ENCODE results near the gene POLR2I. TPM values are rescaled to one million over a fixed set of nuclear protein-coding genes. Genes with fewer than 3 reads are reported as not detected.

Gene POLR2I
- polyA plus RNA-seq: 100 to 1,000 TPM in 1 of 3 donors, 10 to 100 TPM in 2; 48.8 to 103 (median 51.8) TPM

DNA sequence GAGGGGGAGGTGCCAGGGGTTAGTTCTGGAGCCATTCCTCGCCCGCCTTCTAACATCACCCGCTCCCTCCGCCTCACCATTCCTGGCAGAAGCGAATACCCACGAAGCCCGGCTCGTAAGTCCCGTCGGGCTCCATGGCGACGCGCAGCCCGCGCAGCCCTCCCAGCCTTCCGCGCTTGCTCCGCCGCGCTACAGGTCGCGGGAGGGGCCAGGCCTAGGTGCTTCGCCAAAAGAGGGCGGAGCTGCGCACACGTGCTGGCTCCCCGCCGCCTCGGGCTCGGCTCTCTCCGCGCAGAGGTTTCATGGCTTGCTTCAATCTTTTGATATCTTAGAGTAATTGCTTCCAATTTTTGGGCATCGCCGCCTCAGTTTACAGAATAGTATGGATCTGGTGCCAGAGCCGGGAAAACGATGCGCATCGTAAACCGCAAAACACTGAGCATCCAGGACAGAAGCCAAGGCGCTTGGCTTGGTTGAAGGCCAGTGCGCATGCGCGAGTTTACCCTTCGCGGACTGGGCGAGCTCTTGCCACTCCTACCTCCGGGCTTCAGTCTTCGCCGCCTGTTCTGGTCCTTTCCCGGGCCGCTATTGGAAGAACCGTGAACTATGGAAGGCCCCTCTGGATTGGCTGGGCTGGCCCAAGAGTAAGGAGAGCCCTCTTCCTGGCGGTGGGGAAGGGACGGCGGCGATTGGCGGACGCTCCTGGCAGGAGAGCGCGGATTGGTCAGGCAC, at the start of gene POLR2I:
POLR2I (minus strand) TSS at position 155 of the 732 bp plus-strand sequence; CDS start at position 136, 19 bp downstream.
- 0% methylated on average over 60 of the region's 60 CpGs for WGBS, 3 donors
- H3K27ac ChIP-seq (ENCODE audit: low read depth, low read length): peak within 1 kb of the TSS; percentile 13

GRCh38 chr19:36163813-36164212, 49.1 kb upstream of the POLR2I start:
- 89 to 96% (median 95%) methylated on average over 12 of the region's 12 CpGs for WGBS, 3 donors
- no peak overlapping the region for H3K27ac ChIP-seq (ENCODE audit: low read depth, low read length)

DNA sequence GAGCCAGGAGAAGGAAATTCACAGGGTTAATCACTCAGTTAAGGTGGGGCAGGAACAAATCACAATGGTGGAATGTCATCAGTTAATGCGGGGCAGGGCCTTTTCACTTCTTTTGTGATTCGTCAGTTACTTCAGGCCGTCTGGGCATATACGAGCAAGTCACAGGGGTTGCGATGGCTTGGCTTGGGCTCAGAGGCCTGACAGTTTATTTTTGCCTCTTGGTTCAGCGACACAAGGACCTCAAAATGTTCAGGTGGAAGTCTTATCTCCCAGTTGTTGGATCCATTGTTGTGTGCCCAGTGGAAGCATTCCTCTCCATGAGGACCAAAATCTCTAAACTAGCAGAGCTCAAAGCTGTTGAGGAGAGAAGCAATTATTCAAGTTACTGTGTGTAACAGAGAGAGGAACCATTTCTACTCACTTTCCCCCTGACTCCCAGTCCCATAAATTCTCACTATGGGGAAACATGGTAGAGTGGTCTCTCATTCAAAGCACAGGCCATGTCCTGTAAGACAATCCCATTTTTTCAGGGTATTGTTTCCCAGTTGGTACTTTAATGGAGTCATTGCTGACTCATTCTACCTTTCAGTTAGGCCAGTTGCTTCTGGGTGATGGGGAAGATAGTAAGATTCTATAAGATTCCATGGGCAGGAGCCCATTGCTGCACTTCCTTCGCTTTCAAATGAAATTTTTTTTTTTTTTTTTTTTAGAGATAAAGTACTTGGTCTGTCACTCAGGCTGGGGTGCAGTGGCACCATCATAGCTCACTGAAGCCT, 46.3 kb upstream of the POLR2I start:
- H3K27ac ChIP-seq (ENCODE audit: low read depth, low read length): no peak overlapping the region

DNA sequence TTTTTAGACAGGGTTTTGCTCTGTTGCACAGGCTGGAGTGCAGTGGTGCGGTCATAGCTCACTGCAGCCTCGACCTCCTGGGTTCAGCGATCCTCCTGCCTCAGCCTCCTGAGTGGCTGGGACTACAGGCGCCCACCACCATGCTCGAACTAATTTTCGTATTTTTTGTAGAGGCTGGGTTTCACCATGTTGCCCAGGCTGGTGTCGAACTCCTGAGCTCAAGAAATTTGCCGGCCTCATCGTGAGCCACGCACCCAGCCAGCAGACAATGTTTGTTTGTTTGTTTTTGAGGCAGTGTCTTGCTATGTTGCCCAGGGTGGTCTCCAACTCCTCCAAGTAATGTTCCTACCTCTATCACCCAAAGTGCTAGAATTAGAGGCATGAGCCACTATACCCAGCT, 38.5 kb upstream of the POLR2I start:
- 91 to 95% (median 93%) methylated on average over 10 of the region's 10 CpGs for WGBS, 3 donors
- no peak overlapping the region for H3K27ac ChIP-seq (ENCODE audit: low read depth, low read length)

More for the DNA sequence above, 46.3 kb upstream of the POLR2I start:
- 90 to 95% (median 92%) methylated on average over 7 of the region's 7 CpGs for WGBS, 3 donors

- WGBS, 3 donors: 12 to 58% (median 23%) methylated on average over 40 of the region's 40 CpGs
- peak within 1 kb of the TSS; percentile 35 for H3K27ac ChIP-seq (ENCODE audit: low read depth, low read length)
These were observed 37.8 kb upstream of the POLR2I start, which contains the start of gene COX7A1 for GRCh38 chr19:36152352-36153091. TSS of gene COX7A1 (minus strand) at chr19:36152447. CDS start at chr19:36152407, 40 bp downstream.

- whole genome bisulfite sequencing, 3 donors: 28 to 60% (median 32%) methylated on average over 15 to 16 of the region's 16 CpGs
- peak overlapping the region; percentile 35 for H3K27ac ChIP-seq (ENCODE audit: low read depth, low read length)
These were observed 37.3 kb upstream of the POLR2I start for GRCh38 chr19:36152019-36152351.

GRCh38 chr19:36151144-36152018, 36.7 kb upstream of the POLR2I start:
- 48 to 65% (median 51%) methylated on average over 42 to 47 of the region's 47 CpGs for WGBS, 3 donors
- peak overlapping the region; percentile 35 for H3K27ac ChIP-seq (ENCODE audit: low read depth, low read length)

- H3K27ac ChIP-seq (ENCODE audit: low read depth, low read length): no peak overlapping the region
These were observed 35.9 kb upstream of the POLR2I start for GRCh38 chr19:36150586-36150985.

DNA sequence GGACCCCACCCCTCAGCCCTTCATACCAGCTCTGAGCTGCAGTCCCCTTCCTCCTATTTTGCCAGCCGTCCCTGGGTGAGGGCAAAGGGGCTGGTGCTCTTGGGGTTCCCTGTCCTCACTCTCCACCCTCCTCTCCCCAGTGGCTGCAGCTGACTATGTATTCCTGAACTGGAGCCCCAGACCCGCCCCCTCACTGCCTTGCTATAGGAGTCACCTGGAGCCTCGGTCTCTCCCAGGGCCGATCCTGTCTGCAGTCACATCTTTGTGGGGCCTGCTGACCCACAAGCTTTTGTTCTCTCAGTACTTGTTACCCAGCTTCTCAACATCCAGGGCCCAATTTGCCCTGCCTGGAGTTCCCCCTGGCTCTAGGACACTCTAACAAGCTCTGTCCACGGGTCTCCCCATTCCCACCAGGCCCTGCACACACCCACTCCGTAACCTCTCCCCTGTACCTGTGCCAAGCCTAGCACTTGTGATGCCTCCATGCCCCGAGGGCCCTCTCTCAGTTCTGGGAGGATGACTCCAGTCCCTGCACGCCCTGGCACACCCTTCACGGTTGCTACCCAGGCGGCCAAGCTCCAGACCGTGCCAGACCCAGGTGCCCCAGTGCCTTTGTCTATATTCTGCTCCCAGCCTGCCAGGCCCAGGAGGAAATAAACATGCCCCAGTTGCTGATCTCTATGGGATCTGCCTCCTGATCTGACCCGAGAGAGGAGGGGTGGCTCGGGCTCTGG, 35.2 kb upstream of the POLR2I start:
- H3K27ac ChIP-seq (ENCODE audit: low read depth, low read length): no peak overlapping the region
- WGBS, 3 donors: 83 to 85% (median 84%) methylated on average over 13 of the region's 13 CpGs

More at GRCh38 chr19:36150586-36150985, 35.9 kb upstream of the POLR2I start:
- 56 to 65% (median 59%) methylated on average over 5 of the region's 5 CpGs for WGBS, 3 donors

- 98 to 99% (median 98%) methylated on average over 6 of the region's 6 CpGs for WGBS, 3 donors
- no peak overlapping the region for H3K27ac ChIP-seq (ENCODE audit: low read depth, low read length)
These were observed 29.9 kb upstream of the POLR2I start for GRCh38 chr19:36144624-36145023.

GRCh38 chr19:36142496-36142895, 27.8 kb upstream of the POLR2I start:
- H3K27ac ChIP-seq (ENCODE audit: low read depth, low read length): no peak overlapping the region
- 76 to 88% (median 83%) methylated on average over 9 of the region's 9 CpGs for WGBS, 3 donors

DNA sequence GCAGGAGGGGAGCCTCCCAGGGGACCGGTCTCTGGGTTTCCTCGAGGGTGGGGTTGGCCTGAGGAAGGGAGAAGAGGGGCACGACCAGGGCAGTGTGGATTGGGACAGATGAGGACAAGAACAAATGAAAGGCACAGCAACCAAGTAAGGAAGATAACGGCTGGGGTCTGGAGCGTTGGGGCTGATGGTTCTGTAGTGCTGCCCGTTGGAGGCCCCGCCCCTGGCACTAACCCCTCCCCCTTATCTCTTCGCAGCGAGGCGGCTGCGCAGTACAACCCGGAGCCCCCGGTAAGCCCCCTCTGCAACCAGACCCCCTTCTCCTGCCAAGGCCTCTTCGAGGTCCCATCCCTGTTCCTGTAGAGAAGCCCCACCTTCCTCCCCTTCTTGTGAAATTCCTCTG, 27.4 kb upstream of the POLR2I start:
- no peak overlapping the region for H3K27ac ChIP-seq (ENCODE audit: low read depth, low read length)
- whole genome bisulfite sequencing, 3 donors: 92 to 97% (median 92%) methylated on average over 8 to 14 of the region's 14 CpGs

GRCh38 chr19:36141039-36141927, 26.6 kb upstream of the POLR2I start:
- WGBS, 3 donors: 21 to 38% (median 35%) methylated on average over 24 to 42 of the region's 42 CpGs
- peak overlapping the region; percentile 99 for H3K27ac ChIP-seq (ENCODE audit: low read depth, low read length)

DNA sequence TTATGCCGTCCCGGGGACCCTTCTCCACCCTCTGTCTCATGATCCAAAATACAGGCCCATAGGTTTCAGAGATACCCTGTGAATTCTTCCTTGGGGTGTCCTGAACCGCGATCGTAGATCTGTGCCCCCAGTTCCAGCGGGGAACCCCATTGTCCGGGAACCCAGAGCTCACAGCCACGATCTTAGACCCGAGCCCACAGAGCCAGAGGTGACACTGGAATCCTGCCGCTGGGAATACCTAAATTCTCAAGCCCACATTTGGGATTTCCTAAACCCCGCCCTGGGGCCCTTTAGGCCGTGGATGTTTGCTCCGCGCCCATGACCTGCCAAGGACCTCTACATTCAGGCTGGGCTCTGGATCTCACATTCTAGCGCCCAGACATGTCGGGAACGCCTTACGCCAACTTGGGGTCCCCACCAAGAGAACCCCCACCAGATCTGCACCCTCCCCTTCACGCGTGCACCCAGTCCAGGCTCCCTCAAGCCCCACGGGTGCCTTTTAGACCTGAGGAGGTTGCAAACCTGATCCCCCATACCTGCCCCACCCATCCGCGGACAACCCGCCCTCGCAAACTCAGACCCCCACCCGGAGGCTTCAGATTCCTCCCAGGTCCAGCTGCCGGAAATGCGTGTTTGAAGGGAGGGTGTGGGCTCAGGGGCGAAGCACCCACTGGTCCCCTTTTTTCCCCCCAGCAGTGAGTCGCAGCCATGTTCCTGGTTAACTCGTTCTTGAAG, 25.8 kb upstream of the POLR2I start:
- WGBS, 3 donors: 0 to 1% (median 0%) methylated on average over 29 to 31 of the region's 31 CpGs
- peak overlapping the region; percentile 99 for H3K27ac ChIP-seq (ENCODE audit: low read depth, low read length)

DNA sequence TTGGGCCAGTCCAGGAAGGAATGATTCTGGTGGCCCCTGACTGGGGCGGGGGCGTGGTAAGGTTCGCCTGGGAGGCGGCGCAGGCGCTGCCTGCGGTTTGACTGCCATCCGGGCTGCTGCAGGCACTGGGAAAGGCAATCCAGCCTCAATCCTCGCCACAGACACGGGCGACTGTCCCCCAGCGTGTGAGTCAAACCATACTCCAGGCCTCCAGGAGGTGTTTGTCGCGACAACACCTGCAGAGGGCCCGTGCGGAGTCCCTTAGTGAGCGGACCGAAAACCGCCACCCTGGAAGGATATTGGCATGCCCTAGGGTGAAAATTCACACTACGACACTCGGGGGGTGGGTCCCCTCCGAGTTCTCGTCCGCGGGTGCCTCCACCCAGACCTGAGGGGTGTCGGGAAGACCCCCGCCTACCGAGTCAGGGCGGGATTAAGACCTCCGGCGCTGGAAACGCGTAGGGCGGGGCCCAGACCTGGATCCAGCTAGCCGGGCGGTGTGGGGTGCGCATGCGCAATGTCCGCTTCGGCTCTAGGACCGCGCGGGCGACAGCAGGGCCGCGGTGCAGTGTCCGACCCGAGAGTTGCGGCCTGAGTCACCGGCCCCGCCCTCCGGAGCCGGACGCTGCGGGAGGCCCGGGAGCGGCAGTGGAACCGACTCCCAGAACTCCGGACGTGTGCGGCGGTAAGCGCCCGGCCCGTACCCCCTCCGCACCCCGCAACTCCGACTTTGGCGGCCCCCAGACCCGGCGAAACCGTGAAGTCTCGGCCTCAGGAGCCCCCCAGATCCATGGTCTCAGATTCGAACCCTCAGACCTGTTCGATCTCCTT, 25.0 kb upstream of the POLR2I start, which contains the start of gene CAPNS1:
CAPNS1 (plus strand) TSS at position 594 of the 831 bp plus-strand sequence. CDS start 946 bp downstream, outside the sequence.
- peak within 1 kb of the TSS; percentile 99 for H3K27ac ChIP-seq (ENCODE audit: low read depth, low read length)
- 0% methylated on average over 68 to 75 of the region's 75 CpGs for WGBS, 3 donors

Measured in adipose tissue (tissue), 3 donors.